GM19193 (cell line): Measurements from ENCODE around the gene RBP5.

ENCODE experiments used
- POLR2A ChIP-seq: IDR thresholded peaks from 4 replicates; pipeline ENCODE4 v1.6.1; 2011; ENCODE audit not compliant: insufficient read depth, insufficient read length; ENCODE audit errors: extremely low read depth

The RBP5 gene

DNA sequence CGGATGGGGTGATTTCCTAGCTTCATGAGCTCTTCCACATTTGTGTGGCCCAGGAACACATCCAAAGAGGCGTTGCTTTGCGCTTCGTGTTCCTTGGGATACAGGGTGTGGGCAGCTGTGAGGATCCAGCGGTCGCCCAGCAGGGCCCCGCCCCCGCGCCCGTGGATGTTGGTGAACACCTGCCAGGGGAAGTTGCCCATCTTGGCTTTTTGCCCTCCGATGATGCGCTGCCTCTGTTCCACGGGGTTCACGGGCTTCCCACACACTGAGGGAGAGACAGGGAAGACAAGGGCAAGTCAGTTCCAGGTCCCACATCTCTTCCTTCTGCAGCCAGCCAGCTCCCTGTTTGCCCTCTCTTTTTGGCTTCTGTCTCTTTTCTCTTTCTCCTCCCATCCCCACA lies 47.7 kb downstream of the RBP5 start:
- TF ChIP-seq POLR2A = no peak

DNA sequence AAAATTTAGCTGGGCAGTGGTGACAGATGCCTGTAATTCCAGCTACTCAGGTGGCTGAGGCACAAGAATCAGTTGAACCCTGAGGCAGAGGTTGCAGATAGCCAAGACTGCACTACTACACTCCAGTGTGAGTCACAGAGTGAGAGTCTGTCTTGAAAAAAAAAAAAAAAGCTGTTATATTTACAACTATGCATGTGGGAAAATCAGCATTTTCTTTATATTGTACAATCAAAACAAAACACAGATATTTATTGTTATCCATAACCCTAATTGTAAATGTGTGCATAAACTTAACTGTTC lies 48.9 kb downstream of the RBP5 start:
- TF ChIP-seq POLR2A = no peak

DNA sequence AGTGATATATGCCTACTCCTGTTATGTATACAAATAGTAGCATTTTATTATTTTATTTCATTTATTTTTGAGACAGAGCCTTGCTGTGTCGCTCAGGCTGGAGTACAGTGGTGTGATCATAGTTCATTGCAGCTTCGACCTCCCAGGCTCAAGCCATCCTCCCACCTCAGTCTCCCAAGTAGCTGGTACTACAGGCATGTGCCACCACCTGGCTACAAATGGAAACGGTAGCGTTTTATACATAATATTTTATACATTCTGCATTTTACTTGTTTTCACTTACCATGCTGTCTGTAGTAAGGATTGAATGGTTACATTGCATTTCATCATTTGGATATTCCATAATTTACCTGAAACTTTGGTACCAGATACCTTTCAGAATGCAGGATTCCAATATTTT lies 50.5 kb downstream of the RBP5 start:
- no peak for TF ChIP-seq POLR2A

DNA sequence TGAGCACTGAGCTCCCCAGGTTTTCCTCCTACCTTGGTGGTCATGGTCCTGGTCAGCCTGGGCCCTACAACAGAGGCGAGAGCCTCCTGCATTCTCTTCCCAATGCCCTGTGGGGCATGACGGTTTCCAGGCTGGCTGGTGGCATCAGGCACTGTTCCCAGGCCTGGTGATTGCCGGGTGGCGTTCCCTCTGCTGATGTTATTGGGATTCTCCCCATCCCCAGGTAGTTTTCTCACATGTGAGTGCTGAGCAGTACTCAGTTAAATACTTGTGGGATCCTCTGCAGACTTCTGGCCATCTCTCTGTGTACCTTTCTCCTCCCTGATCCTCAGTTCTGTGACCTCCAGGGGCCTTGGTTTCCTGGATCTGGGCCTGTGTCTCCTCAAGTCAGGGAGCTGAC lies 52.2 kb downstream of the RBP5 start:
- no peak for TF ChIP-seq POLR2A

DNA sequence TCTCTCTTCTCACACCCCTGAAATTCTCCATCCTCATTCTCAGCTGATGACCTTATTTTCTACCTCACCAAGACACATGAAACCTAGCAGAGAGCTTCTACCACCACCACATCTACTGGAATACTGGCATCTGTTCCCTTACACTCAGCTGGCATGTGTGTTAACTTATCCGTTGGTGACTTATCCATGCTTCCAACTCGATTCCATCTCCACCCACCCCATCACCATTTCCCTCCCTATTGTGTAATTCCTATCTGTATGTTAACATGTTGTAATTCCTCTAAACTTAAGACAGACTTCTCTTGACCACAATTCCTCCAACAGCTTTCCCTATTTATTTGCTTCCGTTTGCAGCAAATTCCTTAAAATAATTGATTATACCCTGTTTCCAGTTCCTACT lies 52.8 kb downstream of the RBP5 start:
- TF ChIP-seq POLR2A = no peak

DNA sequence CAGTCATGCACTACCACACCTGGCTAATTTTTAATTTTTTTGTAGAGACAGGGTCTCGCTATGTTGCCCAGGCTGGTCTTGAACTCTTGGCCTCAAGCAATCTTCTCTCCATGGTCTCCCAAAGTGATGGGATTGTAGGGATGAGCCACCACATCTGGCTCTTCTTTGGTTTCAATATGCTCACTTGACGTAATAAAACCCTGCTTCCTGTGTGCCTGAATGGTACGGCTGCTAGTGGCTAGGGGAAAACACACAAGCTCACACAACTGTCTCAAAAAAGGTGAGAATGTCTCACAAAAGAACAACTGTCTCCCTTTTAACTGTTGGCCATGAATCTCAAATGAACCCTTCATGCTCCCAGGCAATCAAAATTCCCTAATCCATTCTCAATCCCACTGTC lies 53.2 kb downstream of the RBP5 start:
- TF ChIP-seq POLR2A = no peak

DNA sequence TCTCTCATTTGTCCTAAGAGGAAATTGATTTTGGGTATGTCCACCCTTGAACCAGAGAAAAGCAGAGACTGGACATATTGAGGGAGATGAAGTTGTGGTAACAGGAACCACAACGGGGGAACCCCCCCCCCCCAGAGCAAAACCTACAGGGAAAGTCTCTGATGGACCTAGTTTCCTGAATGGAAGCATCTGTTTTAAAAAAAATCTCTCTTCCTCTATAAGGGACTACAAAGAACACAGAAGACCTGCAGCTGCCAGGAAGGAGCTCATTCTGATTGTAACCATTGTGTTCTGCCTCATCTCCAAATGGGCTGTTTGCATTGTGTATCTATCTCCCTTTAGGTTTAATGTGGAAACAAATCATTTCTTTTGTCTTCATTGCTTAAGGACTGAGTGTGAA lies 54.7 kb downstream of the RBP5 start:
- no peak for TF ChIP-seq POLR2A
